ENCODE results near the gene CTNNA2.

CTNNA2 gene

GRCh38 chr2:80259292-80259691, 746.4 kb downstream of the CTNNA2 start:
- Histone ChIP-seq H3K4me1 (ENCODE audit: control insufficient read depth in 5 of 5, insufficient read depth in 5 of 5, low read length in 5 of 5) (peaks cover 0 to 8% (median 0%) of the 10 kb centered on the region in 5 donors), H3K36me3 (ENCODE audit: control insufficient read depth in 5 of 5, insufficient read depth in 5 of 5, low read length in 5 of 5) (no peaks in the 10 kb centered on the region), H3K9ac (ENCODE audit: low read length in 5 of 5) (no peak overlapping the region), H3K27ac (ENCODE audit: low read depth, low read length) (no peak overlapping the region), H3K9me3 (ENCODE audit: control insufficient read depth in 5 of 5, low read length in 5 of 5) (no peaks in the 10 kb centered on the region), H3K4me3 (ENCODE audit: low read depth in 1 of 5, low read length in 5 of 5) (no peak overlapping the region), H3K27me3 (ENCODE audit: control insufficient read depth in 5 of 5, insufficient read depth in 4 of 5, low read length in 5 of 5) (peaks cover 0 to 3% (median 0%) of the 10 kb centered on the region in 5 donors)

- H3K4me3 ChIP-seq (ENCODE audit: low read depth in 1 of 5, low read length in 5 of 5): no peak overlapping the region
- H3K27ac ChIP-seq (ENCODE audit: low read depth, low read length): no peak overlapping the region
- H3K4me1 ChIP-seq (ENCODE audit: control insufficient read depth in 5 of 5, insufficient read depth in 5 of 5, low read length in 5 of 5): no peaks in the 10 kb centered on the region
- H3K36me3 ChIP-seq (ENCODE audit: control insufficient read depth in 5 of 5, insufficient read depth in 5 of 5, low read length in 5 of 5): no peaks in the 10 kb centered on the region
- H3K9ac ChIP-seq (ENCODE audit: low read length in 5 of 5): no peak overlapping the region
- H3K27me3 ChIP-seq (ENCODE audit: control insufficient read depth in 5 of 5, insufficient read depth in 4 of 5, low read length in 5 of 5): no peaks in the 10 kb centered on the region
- H3K9me3 ChIP-seq (ENCODE audit: control insufficient read depth in 5 of 5, low read length in 5 of 5): no peaks in the 10 kb centered on the region
Observed at GRCh38 chr2:80266231-80266630, 753.4 kb downstream of the CTNNA2 start.

- H3K9ac ChIP-seq (ENCODE audit: low read length in 5 of 5): no peak overlapping the region
- H3K27ac ChIP-seq (ENCODE audit: low read depth, low read length): no peak overlapping the region
- H3K36me3 ChIP-seq (ENCODE audit: control insufficient read depth in 5 of 5, insufficient read depth in 5 of 5, low read length in 5 of 5): no peaks in the 10 kb centered on the region
- no peaks in the 10 kb centered on the region for H3K27me3 ChIP-seq (ENCODE audit: control insufficient read depth in 5 of 5, insufficient read depth in 4 of 5, low read length in 5 of 5)
- H3K4me1 ChIP-seq (ENCODE audit: control insufficient read depth in 5 of 5, insufficient read depth in 5 of 5, low read length in 5 of 5): peaks cover 0 to 2% (median 0%) of the 10 kb centered on the region in 5 donors
- H3K9me3 ChIP-seq (ENCODE audit: control insufficient read depth in 5 of 5, low read length in 5 of 5): no peaks in the 10 kb centered on the region
- H3K4me3 ChIP-seq (ENCODE audit: low read depth in 1 of 5, low read length in 5 of 5): no peak overlapping the region
Observed at GRCh38 chr2:80269806-80270205, 757.0 kb downstream of the CTNNA2 start.

- no peaks in the 10 kb centered on the region for H3K27me3 ChIP-seq (ENCODE audit: control insufficient read depth in 5 of 5, insufficient read depth in 4 of 5, low read length in 5 of 5)
Observed at GRCh38 chr2:80280598-80280997, 767.7 kb downstream of the CTNNA2 start.

GRCh38 chr2:80281049-80281448, 768.2 kb downstream of the CTNNA2 start:
- Histone ChIP-seq H3K4me1 (ENCODE audit: control insufficient read depth in 5 of 5, insufficient read depth in 5 of 5, low read length in 5 of 5) (no peaks in the 10 kb centered on the region), H3K9me3 (ENCODE audit: control insufficient read depth in 5 of 5, low read length in 5 of 5) (no peaks in the 10 kb centered on the region), H3K27ac (ENCODE audit: low read depth, low read length) (no peak overlapping the region), H3K27me3 (ENCODE audit: control insufficient read depth in 5 of 5, insufficient read depth in 4 of 5, low read length in 5 of 5) (no peaks in the 10 kb centered on the region), H3K4me3 (ENCODE audit: low read depth in 1 of 5, low read length in 5 of 5) (no peak overlapping the region), H3K9ac (ENCODE audit: low read length in 5 of 5) (no peak overlapping the region), H3K36me3 (ENCODE audit: control insufficient read depth in 5 of 5, insufficient read depth in 5 of 5, low read length in 5 of 5) (no peaks in the 10 kb centered on the region)

More at GRCh38 chr2:80280598-80280997, 767.7 kb downstream of the CTNNA2 start:
- no peaks in the 10 kb centered on the region for H3K9me3 ChIP-seq (ENCODE audit: control insufficient read depth in 5 of 5, low read length in 5 of 5)
- no peak overlapping the region for H3K9ac ChIP-seq (ENCODE audit: low read length in 5 of 5)
- no peak overlapping the region for H3K4me3 ChIP-seq (ENCODE audit: low read depth in 1 of 5, low read length in 5 of 5)
- no peaks in the 10 kb centered on the region for H3K4me1 ChIP-seq (ENCODE audit: control insufficient read depth in 5 of 5, insufficient read depth in 5 of 5, low read length in 5 of 5)
- no peaks in the 10 kb centered on the region for H3K36me3 ChIP-seq (ENCODE audit: control insufficient read depth in 5 of 5, insufficient read depth in 5 of 5, low read length in 5 of 5)
- no peak overlapping the region for H3K27ac ChIP-seq (ENCODE audit: low read depth, low read length)

- H3K4me1 ChIP-seq (ENCODE audit: control insufficient read depth in 5 of 5, insufficient read depth in 5 of 5, low read length in 5 of 5): no peaks in the 10 kb centered on the region
- H3K4me3 ChIP-seq (ENCODE audit: low read depth in 1 of 5, low read length in 5 of 5): no peak overlapping the region
- no peaks in the 10 kb centered on the region for H3K27me3 ChIP-seq (ENCODE audit: control insufficient read depth in 5 of 5, insufficient read depth in 4 of 5, low read length in 5 of 5)
- H3K9me3 ChIP-seq (ENCODE audit: control insufficient read depth in 5 of 5, low read length in 5 of 5): no peaks in the 10 kb centered on the region
- no peak overlapping the region for H3K9ac ChIP-seq (ENCODE audit: low read length in 5 of 5)
- no peak overlapping the region for H3K27ac ChIP-seq (ENCODE audit: low read depth, low read length)
- no peaks in the 10 kb centered on the region for H3K36me3 ChIP-seq (ENCODE audit: control insufficient read depth in 5 of 5, insufficient read depth in 5 of 5, low read length in 5 of 5)
Observed at GRCh38 chr2:80288576-80288975, 775.7 kb downstream of the CTNNA2 start.

GRCh38 chr2:80291656-80292055, 778.8 kb downstream of the CTNNA2 start:
- Histone ChIP-seq H3K9ac (ENCODE audit: low read length in 5 of 5) (no peak overlapping the region), H3K27ac (ENCODE audit: low read depth, low read length) (no peak overlapping the region), H3K9me3 (ENCODE audit: control insufficient read depth in 5 of 5, low read length in 5 of 5) (no peaks in the 10 kb centered on the region), H3K36me3 (ENCODE audit: control insufficient read depth in 5 of 5, insufficient read depth in 5 of 5, low read length in 5 of 5) (no peaks in the 10 kb centered on the region), H3K4me3 (ENCODE audit: low read depth in 1 of 5, low read length in 5 of 5) (no peak overlapping the region), H3K27me3 (ENCODE audit: control insufficient read depth in 5 of 5, insufficient read depth in 4 of 5, low read length in 5 of 5) (no peaks in the 10 kb centered on the region), H3K4me1 (ENCODE audit: control insufficient read depth in 5 of 5, insufficient read depth in 5 of 5, low read length in 5 of 5) (no peaks in the 10 kb centered on the region)

- Histone ChIP-seq H3K4me1 (ENCODE audit: control insufficient read depth in 5 of 5, insufficient read depth in 5 of 5, low read length in 5 of 5) (no peaks in the 10 kb centered on the region), H3K4me3 (ENCODE audit: low read depth in 1 of 5, low read length in 5 of 5) (no peak overlapping the region), H3K27ac (ENCODE audit: low read depth, low read length) (no peak overlapping the region), H3K36me3 (ENCODE audit: control insufficient read depth in 5 of 5, insufficient read depth in 5 of 5, low read length in 5 of 5) (no peaks in the 10 kb centered on the region), H3K9ac (ENCODE audit: low read length in 5 of 5) (no peak overlapping the region), H3K9me3 (ENCODE audit: control insufficient read depth in 5 of 5, low read length in 5 of 5) (no peaks in the 10 kb centered on the region), H3K27me3 (ENCODE audit: control insufficient read depth in 5 of 5, insufficient read depth in 4 of 5, low read length in 5 of 5) (no peaks in the 10 kb centered on the region)
Observed at GRCh38 chr2:80292474-80292873, 779.6 kb downstream of the CTNNA2 start.

- Histone ChIP-seq H3K36me3 (ENCODE audit: control insufficient read depth in 5 of 5, insufficient read depth in 5 of 5, low read length in 5 of 5) (no peaks in the 10 kb centered on the region), H3K9ac (ENCODE audit: low read length in 5 of 5) (no peak overlapping the region), H3K27ac (ENCODE audit: low read depth, low read length) (no peak overlapping the region), H3K27me3 (ENCODE audit: control insufficient read depth in 5 of 5, insufficient read depth in 4 of 5, low read length in 5 of 5) (no peaks in the 10 kb centered on the region), H3K4me3 (ENCODE audit: low read depth in 1 of 5, low read length in 5 of 5) (no peak overlapping the region), H3K4me1 (ENCODE audit: control insufficient read depth in 5 of 5, insufficient read depth in 5 of 5, low read length in 5 of 5) (no peaks in the 10 kb centered on the region), H3K9me3 (ENCODE audit: control insufficient read depth in 5 of 5, low read length in 5 of 5) (no peaks in the 10 kb centered on the region)
Observed at GRCh38 chr2:80293039-80293438, 780.2 kb downstream of the CTNNA2 start.

GRCh38 chr2:80298954-80299353, 786.1 kb downstream of the CTNNA2 start:
- Histone ChIP-seq H3K36me3 (ENCODE audit: control insufficient read depth in 5 of 5, insufficient read depth in 5 of 5, low read length in 5 of 5) (no peaks in the 10 kb centered on the region), H3K4me1 (ENCODE audit: control insufficient read depth in 5 of 5, insufficient read depth in 5 of 5, low read length in 5 of 5) (peaks cover 0 to 18% (median 12%) of the 10 kb centered on the region in 5 donors), H3K27ac (ENCODE audit: low read depth, low read length) (no peak overlapping the region), H3K4me3 (ENCODE audit: low read depth in 1 of 5, low read length in 5 of 5) (no peak overlapping the region), H3K9me3 (ENCODE audit: control insufficient read depth in 5 of 5, low read length in 5 of 5) (no peaks in the 10 kb centered on the region), H3K27me3 (ENCODE audit: control insufficient read depth in 5 of 5, insufficient read depth in 4 of 5, low read length in 5 of 5) (peaks cover 21 to 29% (median 23%) of the 10 kb centered on the region in 5 donors), H3K9ac (ENCODE audit: low read length in 5 of 5) (no peak overlapping the region)

- H3K4me3 ChIP-seq (ENCODE audit: low read depth in 1 of 5, low read length in 5 of 5): no peak overlapping the region
- H3K27ac ChIP-seq (ENCODE audit: low read depth, low read length): no peak overlapping the region
- H3K36me3 ChIP-seq (ENCODE audit: control insufficient read depth in 5 of 5, insufficient read depth in 5 of 5, low read length in 5 of 5): no peaks in the 10 kb centered on the region
- H3K9me3 ChIP-seq (ENCODE audit: control insufficient read depth in 5 of 5, low read length in 5 of 5): no peaks in the 10 kb centered on the region
- no peak overlapping the region for H3K9ac ChIP-seq (ENCODE audit: low read length in 5 of 5)
- peaks cover 22 to 34% (median 25%) of the 10 kb centered on the region in 5 donors for H3K27me3 ChIP-seq (ENCODE audit: control insufficient read depth in 5 of 5, insufficient read depth in 4 of 5, low read length in 5 of 5)
- peaks cover 0 to 22% (median 16%) of the 10 kb centered on the region in 5 donors for H3K4me1 ChIP-seq (ENCODE audit: control insufficient read depth in 5 of 5, insufficient read depth in 5 of 5, low read length in 5 of 5)
Observed at GRCh38 chr2:80299661-80300060, 786.8 kb downstream of the CTNNA2 start.
